MCF 10A (cell line): ENCODE data around the gene ARHGEF12. TPM values are rescaled to one million over a fixed set of nuclear protein-coding genes. Genes with fewer than 3 reads are reported as not detected.

ENCODE experiments used
- BruUV-seq: library from RNA; stranded (reverse); fragments of 400-500 nt; replicated peaks from 2 replicates; lab custom pipeline; 2021; lab: Mats Ljungman, UMichigan
- CTCF ChIA-PET: fragments of 300-600 bp; sonication (Branson Sonifier 250); formaldehyde crosslinking; extraction: SDS; loops from one replicate; lab custom pipeline; 2021; ENCODE audit warnings: antibody characterized with exemption, inconsistent platforms; lab: Yijun Ruan, JAX
- POLR2A ChIA-PET: fragments of 300-600, 350-650 bp; sonication (Branson Sonifier 250); formaldehyde crosslinking; extraction: SDS; loops from one replicate; lab custom pipeline; 2020; ENCODE audit warnings: antibody characterized with exemption, inconsistent platforms; lab: Yijun Ruan, JAX
- DNase-seq: peaks from one replicate; pipeline ENCODE4 v3.0.0-alpha.2; 2018; ENCODE audit not compliant: unreplicated experiment
- H3K27ac Mint-ChIP-seq: one replicate; pipeline ENCODE4 v1.8.0; 2022; ENCODE audit warnings: mild to moderate bottlenecking, low read depth, mixed read lengths; ENCODE audit not compliant: unreplicated experiment
- H3K27me3 Mint-ChIP-seq: one replicate; pipeline ENCODE4 v1.8.0; 2022; ENCODE audit warnings: mixed read lengths; ENCODE audit not compliant: insufficient read depth, unreplicated experiment
- H3K36me3 Mint-ChIP-seq: one replicate; pipeline ENCODE4 v1.8.0; 2022; ENCODE audit warnings: mild to moderate bottlenecking, moderate library complexity, mixed read lengths; ENCODE audit not compliant: insufficient read depth, unreplicated experiment
- H3K4me1 Mint-ChIP-seq: one replicate; pipeline ENCODE4 v1.8.0; 2022; ENCODE audit warnings: mixed read lengths; ENCODE audit not compliant: insufficient read depth, unreplicated experiment
- H3K4me3 Mint-ChIP-seq: one replicate; pipeline ENCODE4 v1.8.0; 2022; ENCODE audit warnings: mild to moderate bottlenecking, moderate library complexity, mixed read lengths; ENCODE audit not compliant: unreplicated experiment
- H3K9me3 Mint-ChIP-seq: one replicate; pipeline ENCODE4 v1.8.0; 2022; ENCODE audit warnings: mixed read lengths; ENCODE audit not compliant: unreplicated experiment
- CTCF ChIP-seq: fragments of 200-600 bp; IDR thresholded peaks from one replicate; pipeline ENCODE4 v1.8.0; 2022; ENCODE audit warnings: antibody characterized with exemption, mild to moderate bottlenecking; ENCODE audit not compliant: unreplicated experiment
- intact Hi-C: fragments of 100-400 bp; cut with micrococcal nuclease; formaldehyde crosslinking; loops from 2 replicates; pipeline ENCODE4 v1.14.1; 2022
- total RNA-seq: library from RNA; stranded (reverse); gene quantifications from 2 replicates; pipeline ENCODE4 v1.2.3, GENCODE V29; 2022

The ARHGEF12 gene
- total RNA-seq, 1 experiment from 2014 or later: 61.2 TPM

- Mint-ChIP-seq H3K4me1 (no peaks in the 10 kb centered on the region), H3K9me3 (no peaks in the 10 kb centered on the region), H3K27me3 (no peaks in the 10 kb centered on the region), H3K27ac (no peak overlapping the region), H3K36me3 (peaks cover 72% of the 10 kb centered on the region), H3K4me3 (no peak overlapping the region)
- DNase-seq: no peak
- POLR2A ChIA-PET: no interaction called here
- BruUV-seq: no TSS peak
- CTCF ChIA-PET: no interaction called here
- intact Hi-C loops: no loop called here
- no peak for TF ChIP-seq CTCF
Measured at GRCh38 chr11:120484722-120485121, 148.5 kb downstream of the ARHGEF12 start.

- intact Hi-C loops: no loop called here
- Mint-ChIP-seq H3K9me3 (no peaks in the 10 kb centered on the region), H3K4me1 (no peaks in the 10 kb centered on the region), H3K4me3 (no peak overlapping the region), H3K27ac (no peak overlapping the region), H3K36me3 (peaks cover 60% of the 10 kb centered on the region), H3K27me3 (no peaks in the 10 kb centered on the region)
- ChIA-PET CTCF (interaction anchor here (0.8 kb wide), 1 partner anchor 148 kb away, joined by 3 read pairs; no protein-coding TSS in a partner anchor), POLR2A (no interaction called here)
- BruUV-seq: no TSS peak
- DNase-seq: no peak
- no peak for TF ChIP-seq CTCF
Measured at GRCh38 chr11:120486138-120486537, 149.9 kb downstream of the ARHGEF12 start.

GRCh38 chr11:120489799-120490198, 153.6 kb downstream of the ARHGEF12 start:
- no TSS peak for BruUV-seq
- intact Hi-C loops: no loop called here
- CTCF ChIA-PET: interaction anchor here (1.0 to 1.4 kb wide), 2 partner anchors 155 to 440 kb away, joined by 3 read pairs; no protein-coding TSS in a partner anchor
- Mint-ChIP-seq H3K4me1 (no peaks in the 10 kb centered on the region), H3K27ac (no peak overlapping the region), H3K9me3 (no peaks in the 10 kb centered on the region), H3K36me3 (peaks cover 47% of the 10 kb centered on the region), H3K27me3 (no peaks in the 10 kb centered on the region), H3K4me3 (no peak overlapping the region)
- no peak for DNase-seq
- TF ChIP-seq CTCF: no peak
- POLR2A ChIA-PET: no interaction called here

GRCh38 chr11:120492486-120492885, 156.3 kb downstream of the ARHGEF12 start:
- no peaks in the 10 kb centered on the region for H3K4me1 Mint-ChIP-seq
- intact Hi-C loops: no loop called here
- BruUV-seq: no TSS peak
- CTCF ChIA-PET: interaction anchor here (0.6 to 1.0 kb wide), 2 partner anchors 18 to 22 kb away, joined by 3 read pairs; no protein-coding TSS in a partner anchor
- no peak overlapping the region for H3K27ac Mint-ChIP-seq
- no peak overlapping the region for H3K4me3 Mint-ChIP-seq
- H3K27me3 Mint-ChIP-seq: no peaks in the 10 kb centered on the region
- TF ChIP-seq CTCF: no peak
- H3K36me3 Mint-ChIP-seq: peaks cover 25% of the 10 kb centered on the region
- POLR2A ChIA-PET: interaction anchor here (1.1 kb wide), 1 partner anchor 156 kb away, joined by 3 read pairs; the partner anchor contains the start of gene ARHGEF12
- DNase-seq: no peak
- H3K9me3 Mint-ChIP-seq: no peaks in the 10 kb centered on the region
